SU-DHL-6 (cell line): ENCODE data around the gene SUSD6.

Experiments
- CTCF ChIP-seq: fragments of 200-600 bp; sonication (generic); IDR thresholded peaks from one replicate; pipeline ENCODE4 v1.5.1; 2017; ENCODE audit warnings: antibody characterized with exemption, mild to moderate bottlenecking, low read length, moderate library complexity; ENCODE audit not compliant: insufficient read depth, poor library complexity, severe bottlenecking
- EZH2phosphoT487 ChIP-seq: fragments of 200-600 bp; sonication (generic), shearing (Covaris generic); conservative IDR thresholded peaks from 2 replicates; pipeline ENCODE4 v1.6.1; 2018; ENCODE audit warnings: mild to moderate bottlenecking, antibody characterized with exemption, low read length, moderate library complexity, mixed read lengths

DNA sequence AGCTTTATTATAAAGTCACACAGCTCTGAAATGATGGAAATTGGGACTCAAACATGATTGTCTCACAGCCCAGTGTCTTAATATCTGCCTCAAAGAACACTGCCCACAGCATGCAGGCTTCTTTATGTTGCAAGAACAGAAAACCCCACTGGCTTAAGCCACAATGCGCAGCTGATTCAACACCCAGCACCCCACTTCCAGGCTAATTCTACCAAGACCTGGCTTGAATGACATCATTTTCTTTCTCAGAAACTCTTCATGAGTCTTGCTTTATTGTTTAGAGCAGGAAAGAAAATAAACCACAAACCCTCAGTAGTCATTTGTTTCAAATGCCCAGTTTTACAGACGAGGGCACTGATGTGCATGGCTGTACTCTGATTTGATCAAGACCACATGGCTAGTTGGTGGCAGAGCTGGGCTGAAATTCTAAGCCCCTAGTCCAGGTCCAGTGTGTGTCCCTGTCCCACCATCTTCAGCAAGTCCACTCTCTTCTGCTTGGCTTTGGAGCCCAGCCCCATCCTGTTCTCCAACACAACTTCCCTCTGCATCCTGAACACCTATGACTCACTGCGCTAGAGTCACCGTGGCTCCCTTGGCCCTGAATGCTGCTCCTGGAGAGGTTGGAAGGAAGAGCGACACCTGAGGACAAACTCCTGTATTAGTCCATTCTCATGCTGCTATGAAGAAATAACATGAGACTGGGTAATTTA lies 105.2 kb downstream of the SUSD6 start:
- TF ChIP-seq CTCF, result no peak
- TF ChIP-seq EZH2phosphoT487, result no peak
